ENCODE results near the gene KLHL4. TPM values are rescaled to one million over a fixed set of nuclear protein-coding genes. Genes with fewer than 3 reads are reported as not detected.

The KLHL4 gene
- total and polyA plus RNA-seq, 2 of the 13 experiments (the other 11 are each of a cell fraction or from before 2014, with no cell fraction given) = 0.15 TPM; not detected in 1

- intact Hi-C loops (cut with micrococcal nuclease; ENCODE audit: unreplicated experiment) = no loop called here
- H3K4me3 ChIP-seq (replicated peaks in 1 of 3; ENCODE audit: insufficient read depth in 1 of 3, low read depth in 2 of 3, low read length in 3 of 3) = no peak overlapping the region
- in situ Hi-C loops (cut with HindIII; ENCODE audit: extremely low pct_ligation_motif_present, low pct_unique_long_range_greater_than_20kb) = no loop called here
- H3K27me3 ChIP-seq (ENCODE audit: control insufficient read depth in 1 of 2, insufficient read depth in 2 of 2, low read length in 2 of 2) = no peaks in the 10 kb centered on the region
- no peaks in the 10 kb centered on the region for H4K20me1 ChIP-seq (ENCODE audit: insufficient read depth, low read length)
- no peak for ATAC-seq
- no peak overlapping the region for H3K9ac ChIP-seq (ENCODE audit: insufficient read depth, low read depth, low read length)
- H3K79me2 ChIP-seq (ENCODE audit: insufficient read depth, low read length) = no peaks in the 10 kb centered on the region
- CTCF ChIA-PET (ENCODE audit: low intra/inter-chr PET ratio, low total read pairs) = no interaction called here
- TF ChIP-seq, protein P1, sequence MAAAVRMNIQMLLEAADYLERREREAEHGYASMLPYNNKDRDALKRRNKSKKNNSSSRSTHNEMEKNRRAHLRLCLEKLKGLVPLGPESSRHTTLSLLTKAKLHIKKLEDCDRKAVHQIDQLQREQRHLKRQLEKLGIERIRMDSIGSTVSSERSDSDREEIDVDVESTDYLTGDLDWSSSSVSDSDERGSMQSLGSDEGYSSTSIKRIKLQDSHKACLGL (CRISPR knock-in tag; IDR thresholded peaks at IDR 0.05) = no peak
- no peak for TF ChIP-seq ZNF546 (CRISPR knock-in tag; conservative IDR thresholded peaks at IDR 0.05)
- no peak for TF ChIP-seq ZNF260 (CRISPR knock-in tag; IDR thresholded peaks at IDR 0.05; ENCODE audit: borderline replicate concordance, low read depth)
- TF ChIP-seq, protein P2, sequence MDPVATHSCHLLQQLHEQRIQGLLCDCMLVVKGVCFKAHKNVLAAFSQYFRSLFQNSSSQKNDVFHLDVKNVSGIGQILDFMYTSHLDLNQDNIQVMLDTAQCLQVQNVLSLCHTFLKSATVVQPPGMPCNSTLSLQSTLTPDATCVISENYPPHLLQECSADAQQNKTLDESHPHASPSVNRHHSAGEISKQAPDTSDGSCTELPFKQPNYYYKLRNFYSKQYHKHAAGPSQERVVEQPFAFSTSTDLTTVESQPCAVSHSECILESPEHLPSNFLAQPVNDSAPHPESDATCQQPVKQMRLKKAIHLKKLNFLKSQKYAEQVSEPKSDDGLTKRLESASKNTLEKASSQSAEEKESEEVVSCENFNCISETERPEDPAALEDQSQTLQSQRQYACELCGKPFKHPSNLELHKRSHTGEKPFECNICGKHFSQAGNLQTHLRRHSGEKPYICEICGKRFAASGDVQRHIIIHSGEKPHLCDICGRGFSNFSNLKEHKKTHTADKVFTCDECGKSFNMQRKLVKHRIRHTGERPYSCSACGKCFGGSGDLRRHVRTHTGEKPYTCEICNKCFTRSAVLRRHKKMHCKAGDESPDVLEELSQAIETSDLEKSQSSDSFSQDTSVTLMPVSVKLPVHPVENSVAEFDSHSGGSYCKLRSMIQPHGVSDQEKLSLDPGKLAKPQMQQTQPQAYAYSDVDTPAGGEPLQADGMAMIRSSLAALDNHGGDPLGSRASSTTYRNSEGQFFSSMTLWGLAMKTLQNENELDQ (CRISPR knock-in tag; IDR thresholded peaks at IDR 0.05; ENCODE audit: borderline replicate concordance) = no peak
- no TSS peak for BruUV-seq (replicated peaks)
- DNase-seq (ENCODE audit: low spot score) = no peak
- FAIRE-seq = no peak
- WGBS (ENCODE audit: low lambda C conversion rate) = 0% methylated on average over 1 of the region's 1 CpG
- no peak overlapping the region for H3K27ac ChIP-seq (ENCODE audit: extremely low read length, insufficient read depth, low read length)
- no peaks in the 10 kb centered on the region for H3K36me3 ChIP-seq (replicated peaks in 1 of 2; ENCODE audit: control insufficient read depth in 1 of 2, insufficient read depth in 2 of 2, low read length in 2 of 2)
- H3K4me2 ChIP-seq (ENCODE audit: low read depth, low read length) = no peak overlapping the region
- POLR2A ChIA-PET = no interaction called here
- H3K9me3 ChIP-seq (ENCODE audit: low read length) = no peaks in the 10 kb centered on the region
- no peaks in the 10 kb centered on the region for H3K4me1 ChIP-seq (ENCODE audit: insufficient read depth, low read length)
- no peak overlapping the region for H2AFZ ChIP-seq (ENCODE audit: low read length)
These were observed 179.8 kb downstream of the KLHL4 start for GRCh38 chrX:87697409-87697808.

GRCh38 chrX:87702795-87703194 lies 185.2 kb downstream of the KLHL4 start:
- Histone ChIP-seq H3K9ac (ENCODE audit: insufficient read depth, low read depth, low read length) (no peak overlapping the region), H3K79me2 (ENCODE audit: insufficient read depth, low read length) (no peaks in the 10 kb centered on the region), H3K27me3 (ENCODE audit: control insufficient read depth in 1 of 2, insufficient read depth in 2 of 2, low read length in 2 of 2) (no peaks in the 10 kb centered on the region), H3K27ac (ENCODE audit: extremely low read length, insufficient read depth, low read length) (no peak overlapping the region), H3K4me1 (ENCODE audit: insufficient read depth, low read length) (no peaks in the 10 kb centered on the region), H2AFZ (ENCODE audit: low read length) (no peak overlapping the region), H3K4me3 (replicated peaks in 1 of 3; ENCODE audit: insufficient read depth in 1 of 3, low read depth in 2 of 3, low read length in 3 of 3) (no peak overlapping the region), H3K36me3 (replicated peaks in 1 of 2; ENCODE audit: control insufficient read depth in 1 of 2, insufficient read depth in 2 of 2, low read length in 2 of 2) (no peaks in the 10 kb centered on the region), H4K20me1 (ENCODE audit: insufficient read depth, low read length) (no peaks in the 10 kb centered on the region), H3K9me3 (ENCODE audit: low read length) (no peaks in the 10 kb centered on the region), H3K4me2 (ENCODE audit: low read depth, low read length) (no peak overlapping the region)
- intact Hi-C loops (cut with micrococcal nuclease; ENCODE audit: unreplicated experiment) (no loop called here), in situ Hi-C loops (cut with HindIII; ENCODE audit: extremely low pct_ligation_motif_present, low pct_unique_long_range_greater_than_20kb) (no loop called here)
- ATAC-seq = no peak
- WGBS (ENCODE audit: low lambda C conversion rate) = 0% methylated on average over 3 of the region's 3 CpGs
- no peak for FAIRE-seq
- no TSS peak for BruUV-seq (replicated peaks)
- POLR2A ChIA-PET = no interaction called here
- no peak for DNase-seq (ENCODE audit: low spot score)
- CTCF ChIA-PET (ENCODE audit: low intra/inter-chr PET ratio, low total read pairs) = no interaction called here
- no peak for TF ChIP-seq GATAD2A (CRISPR knock-in tag; IDR thresholded peaks at IDR 0.05)
- TF ChIP-seq, protein P3, sequence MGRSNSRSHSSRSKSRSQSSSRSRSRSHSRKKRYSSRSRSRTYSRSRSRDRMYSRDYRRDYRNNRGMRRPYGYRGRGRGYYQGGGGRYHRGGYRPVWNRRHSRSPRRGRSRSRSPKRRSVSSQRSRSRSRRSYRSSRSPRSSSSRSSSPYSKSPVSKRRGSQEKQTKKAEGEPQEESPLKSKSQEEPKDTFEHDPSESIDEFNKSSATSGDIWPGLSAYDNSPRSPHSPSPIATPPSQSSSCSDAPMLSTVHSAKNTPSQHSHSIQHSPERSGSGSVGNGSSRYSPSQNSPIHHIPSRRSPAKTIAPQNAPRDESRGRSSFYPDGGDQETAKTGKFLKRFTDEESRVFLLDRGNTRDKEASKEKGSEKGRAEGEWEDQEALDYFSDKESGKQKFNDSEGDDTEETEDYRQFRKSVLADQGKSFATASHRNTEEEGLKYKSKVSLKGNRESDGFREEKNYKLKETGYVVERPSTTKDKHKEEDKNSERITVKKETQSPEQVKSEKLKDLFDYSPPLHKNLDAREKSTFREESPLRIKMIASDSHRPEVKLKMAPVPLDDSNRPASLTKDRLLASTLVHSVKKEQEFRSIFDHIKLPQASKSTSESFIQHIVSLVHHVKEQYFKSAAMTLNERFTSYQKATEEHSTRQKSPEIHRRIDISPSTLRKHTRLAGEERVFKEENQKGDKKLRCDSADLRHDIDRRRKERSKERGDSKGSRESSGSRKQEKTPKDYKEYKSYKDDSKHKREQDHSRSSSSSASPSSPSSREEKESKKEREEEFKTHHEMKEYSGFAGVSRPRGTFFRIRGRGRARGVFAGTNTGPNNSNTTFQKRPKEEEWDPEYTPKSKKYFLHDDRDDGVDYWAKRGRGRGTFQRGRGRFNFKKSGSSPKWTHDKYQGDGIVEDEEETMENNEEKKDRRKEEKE (IDR thresholded peaks at IDR 0.05) = no peak
- no peak for TF ChIP-seq NFRKB (IDR thresholded peaks at IDR 0.05)
- no peak for TF ChIP-seq IRF2 (CRISPR knock-in tag; IDR thresholded peaks at IDR 0.05)
- TF ChIP-seq ZNF20 (CRISPR knock-in tag; IDR thresholded peaks at IDR 0.05) = no peak
- TF ChIP-seq NR1H2 (CRISPR knock-in tag; IDR thresholded peaks at IDR 0.05; ENCODE audit: borderline replicate concordance, low read depth) = no peak
